Measurements from ENCODE around the gene INKA1.

INKA1 gene

DNA sequence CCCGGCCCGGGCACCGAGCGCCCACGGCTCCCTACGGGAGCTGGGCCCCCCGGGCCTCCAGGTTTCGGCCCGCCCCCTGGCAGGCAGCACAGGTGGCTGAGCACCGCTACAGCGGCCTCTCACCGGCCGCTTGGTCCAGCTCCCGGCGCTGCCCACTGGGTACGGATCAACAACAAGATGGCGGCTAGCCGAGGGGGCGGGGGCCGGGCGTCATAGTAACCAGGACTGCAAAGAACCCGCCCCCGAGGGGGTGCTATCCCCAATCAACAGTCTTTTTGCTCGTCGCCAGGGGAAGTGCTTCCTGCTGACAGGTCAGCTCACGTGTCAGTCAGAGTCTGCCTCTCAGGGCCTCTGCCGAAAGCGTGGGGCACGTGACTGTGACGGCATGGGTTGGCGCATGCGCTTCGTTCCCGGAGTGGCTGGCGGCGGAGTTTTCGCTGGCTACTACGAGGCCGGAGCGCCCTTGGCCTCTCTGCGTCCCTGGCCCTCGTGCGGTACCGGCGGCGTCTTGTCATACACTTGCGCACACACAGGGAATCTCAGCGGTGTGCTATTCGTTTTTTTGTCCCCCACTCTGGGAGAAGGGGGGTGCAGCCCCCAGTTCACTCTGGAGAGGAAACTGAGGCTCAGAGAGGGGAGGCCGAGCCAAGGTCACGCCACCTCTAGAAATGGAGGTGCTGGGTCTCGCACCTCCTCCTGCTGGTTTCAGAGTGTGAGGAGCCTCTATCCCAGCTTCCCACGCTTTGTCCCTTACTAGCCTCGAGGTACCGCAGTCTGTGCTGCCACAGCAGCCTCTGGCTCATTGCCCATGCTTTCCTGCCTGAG lies 16.5 kb upstream of the INKA1 start, which contains the start of gene IP6K1:
Gene IP6K1, minus strand, starts transcription at position 186 of the 825 bp plus-strand sequence. CDS start 38,502 bp downstream, outside the sequence.
- Histone ChIP-seq H2AFZ (ENCODE audit: low read length) (peak within 1 kb of the TSS; percentile 89), H2BK15ac (ENCODE audit: low read length) (peak within 1 kb of the TSS; percentile 1), H3K79me1 (ENCODE audit: low read depth, low read length) (peaks cover 1% of the 10 kb centered on the region), H3K4me1 (ENCODE audit: control insufficient read depth in 2 of 2, insufficient read depth in 1 of 2, low read depth in 1 of 2, low read length in 2 of 2) (peaks cover 11 to 12% of the 10 kb centered on the region in 2 donors), H2BK12ac (ENCODE audit: low read length) (no peak within 1 kb of the TSS), H4K8ac (ENCODE audit: low read depth, low read length) (peak within 1 kb of the TSS; percentile 5), H3K27ac (replicated peaks; ENCODE audit: low read length) (peak within 1 kb of the TSS; percentile 65), H3K9ac (ENCODE audit: low read depth, low read length, poor library complexity) (peak within 1 kb of the TSS; percentile 94), H3K9me3 (replicated peaks in 1 of 2; ENCODE audit: control insufficient read depth in 2 of 2, insufficient read depth in 1 of 2, low read depth in 1 of 2, low read length in 2 of 2) (no peaks in the 10 kb centered on the region), H2BK5ac (ENCODE audit: low read length) (no peak within 1 kb of the TSS), H3K4me3 (ENCODE audit: low read length in 2 of 2) (peak within 1 kb of the TSS; percentile 88 to 97), H2AK5ac (ENCODE audit: low read depth, low read length) (peak within 1 kb of the TSS; percentile 43), H4K91ac (ENCODE audit: low read depth, low read length, poor library complexity) (no peak within 1 kb of the TSS), H3K27me3 (ENCODE audit: control insufficient read depth in 3 of 3, insufficient read depth in 3 of 3, low read depth in 1 of 3, low read length in 3 of 3) (no peaks in the 10 kb centered on the region), H2BK120ac (ENCODE audit: low read depth, low read length) (no peak within 1 kb of the TSS), H3K23ac (ENCODE audit: low read depth, low read length, poor library complexity) (peak within 1 kb of the TSS; percentile 26), H3K4ac (ENCODE audit: low read length) (peak within 1 kb of the TSS; percentile 30), H3K14ac (ENCODE audit: low read length) (peak within 1 kb of the TSS; percentile 47), H3K18ac (ENCODE audit: low read length) (peak within 1 kb of the TSS; percentile 95), H3K4me2 (ENCODE audit: insufficient read depth, low read length, poor library complexity, severe bottlenecking) (peak within 1 kb of the TSS; percentile 75), H3K36me3 (replicated peaks in 1 of 2; ENCODE audit: control insufficient read depth in 2 of 2, insufficient read depth in 2 of 2, low read length in 2 of 2) (peaks cover 6 to 26% of the 10 kb centered on the region in 2 donors)
- no CpG with 5 or more reads among the region's 55 CpGs for WGBS, 2 donors (ENCODE audit: extremely low coverage in 2 of 2, insufficient read length in 2 of 2, insufficient replicate concordance in 1 of 2)
- DNase-seq (ENCODE audit: low spot score) = peak; percentile 100

DNA sequence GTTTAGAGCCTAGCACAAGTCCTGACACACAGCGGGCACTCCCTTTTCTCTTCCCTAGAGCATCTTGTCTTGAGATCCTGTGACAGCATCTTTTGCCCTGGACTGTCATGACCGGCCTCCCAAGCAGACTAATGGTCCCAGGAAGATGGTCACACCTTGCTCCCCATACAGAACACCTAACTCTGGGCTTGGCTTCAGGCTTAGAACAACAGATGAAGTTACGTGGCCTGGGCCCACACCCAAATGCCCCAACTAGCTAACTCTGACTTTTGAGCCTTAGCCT lies 15.9 kb upstream of the INKA1 start:
- peak overlapping the region; percentile 84 for H2AFZ ChIP-seq (ENCODE audit: low read length)
- H3K4me3 ChIP-seq (ENCODE audit: low read length in 2 of 2) = peak overlapping the region; percentile 73 to 97
- H2BK120ac ChIP-seq (ENCODE audit: low read depth, low read length) = no peak overlapping the region
- H3K79me1 ChIP-seq (ENCODE audit: low read depth, low read length) = no peaks in the 10 kb centered on the region
- no peak overlapping the region for H3K4ac ChIP-seq (ENCODE audit: low read length)
- no peaks in the 10 kb centered on the region for H3K9me3 ChIP-seq (replicated peaks in 1 of 2; ENCODE audit: control insufficient read depth in 2 of 2, insufficient read depth in 1 of 2, low read depth in 1 of 2, low read length in 2 of 2)
- no peak overlapping the region for H3K23ac ChIP-seq (ENCODE audit: low read depth, low read length, poor library complexity)
- H2BK12ac ChIP-seq (ENCODE audit: low read length) = no peak overlapping the region
- WGBS, 2 donors (ENCODE audit: extremely low coverage in 2 of 2, insufficient read length in 2 of 2, insufficient replicate concordance in 1 of 2) = no CpG with 5 or more reads among the region's 3 CpGs
- H3K18ac ChIP-seq (ENCODE audit: low read length) = no peak overlapping the region
- H3K36me3 ChIP-seq (replicated peaks in 1 of 2; ENCODE audit: control insufficient read depth in 2 of 2, insufficient read depth in 2 of 2, low read length in 2 of 2) = peaks cover 5 to 21% of the 10 kb centered on the region in 2 donors
- H3K27ac ChIP-seq (replicated peaks; ENCODE audit: low read length) = no peak overlapping the region
- no peak overlapping the region for H3K9ac ChIP-seq (ENCODE audit: low read depth, low read length, poor library complexity)
- H3K4me1 ChIP-seq (ENCODE audit: control insufficient read depth in 2 of 2, insufficient read depth in 1 of 2, low read depth in 1 of 2, low read length in 2 of 2) = peaks cover 11% of the 10 kb centered on the region in 2 donors
- no peak overlapping the region for H2BK5ac ChIP-seq (ENCODE audit: low read length)
- H3K27me3 ChIP-seq (ENCODE audit: control insufficient read depth in 3 of 3, insufficient read depth in 3 of 3, low read depth in 1 of 3, low read length in 3 of 3) = no peaks in the 10 kb centered on the region
- H4K91ac ChIP-seq (ENCODE audit: low read depth, low read length, poor library complexity) = no peak overlapping the region
- peak overlapping the region; percentile 43 for H2AK5ac ChIP-seq (ENCODE audit: low read depth, low read length)
- no peak for DNase-seq (ENCODE audit: low spot score)
- H3K14ac ChIP-seq (ENCODE audit: low read length) = no peak overlapping the region
- H3K4me2 ChIP-seq (ENCODE audit: insufficient read depth, low read length, poor library complexity, severe bottlenecking) = no peak overlapping the region
- H4K8ac ChIP-seq (ENCODE audit: low read depth, low read length) = no peak overlapping the region
- H2BK15ac ChIP-seq (ENCODE audit: low read length) = peak overlapping the region; percentile 1

DNA sequence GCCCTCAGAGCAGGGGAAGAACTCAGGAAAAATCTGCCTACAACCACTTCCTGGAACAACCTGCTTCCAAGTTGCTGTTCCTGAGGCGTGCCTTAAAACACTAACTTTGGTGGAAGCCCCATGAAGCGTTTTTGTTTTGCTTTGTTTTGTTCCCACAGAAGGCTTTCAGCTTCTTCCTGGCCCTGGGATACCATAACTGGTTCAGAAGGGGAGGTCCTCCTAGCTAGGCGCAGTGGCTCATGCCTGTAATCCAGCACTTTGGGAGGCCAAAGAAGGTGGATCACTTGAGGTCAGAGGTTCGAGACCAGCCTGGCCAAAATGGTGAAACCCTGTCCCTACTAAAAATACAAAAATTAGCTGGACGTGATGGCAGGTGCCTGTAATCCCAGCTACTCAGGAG lies 15.5 kb upstream of the INKA1 start:
- no CpG with 5 or more reads among the region's 5 CpGs for WGBS, 2 donors (ENCODE audit: extremely low coverage in 2 of 2, insufficient read length in 2 of 2, insufficient replicate concordance in 1 of 2)

DNA sequence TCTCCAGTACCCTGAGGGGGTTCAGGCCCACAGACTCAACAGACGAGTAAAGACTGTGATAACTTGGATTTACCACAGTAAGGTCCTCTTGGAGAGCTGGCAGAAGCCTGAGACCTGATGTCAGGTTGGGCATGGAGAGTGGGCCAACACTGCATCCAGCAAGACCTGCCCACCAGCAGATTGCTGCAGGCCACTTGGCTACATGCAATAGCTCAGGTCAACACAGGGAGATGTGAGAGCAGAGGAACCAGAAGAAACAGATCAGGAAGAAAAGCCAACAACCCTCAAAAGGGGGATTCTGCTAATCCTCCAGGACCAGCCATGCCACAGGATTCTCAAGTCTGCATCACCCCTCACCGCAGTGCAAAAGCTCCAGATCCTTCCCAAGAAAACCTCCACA lies 15.0 kb upstream of the INKA1 start:
- no peak overlapping the region for H3K23ac ChIP-seq (ENCODE audit: low read depth, low read length, poor library complexity)
- H3K14ac ChIP-seq (ENCODE audit: low read length) = no peak overlapping the region
- H4K8ac ChIP-seq (ENCODE audit: low read depth, low read length) = no peak overlapping the region
- peaks cover 0 to 7% (median 0%) of the 10 kb centered on the region in 3 experiments for H3K27me3 ChIP-seq (ENCODE audit: control insufficient read depth in 3 of 3, insufficient read depth in 3 of 3, low read depth in 1 of 3, low read length in 3 of 3)
- H2BK15ac ChIP-seq (ENCODE audit: low read length) = no peak overlapping the region
- H3K79me1 ChIP-seq (ENCODE audit: low read depth, low read length) = no peaks in the 10 kb centered on the region
- no peak for DNase-seq (ENCODE audit: low spot score)
- H3K36me3 ChIP-seq (replicated peaks in 1 of 2; ENCODE audit: control insufficient read depth in 2 of 2, insufficient read depth in 2 of 2, low read length in 2 of 2) = peaks cover 2 to 14% of the 10 kb centered on the region in 2 donors
- H2BK5ac ChIP-seq (ENCODE audit: low read length) = no peak overlapping the region
- WGBS, 2 donors (ENCODE audit: extremely low coverage in 2 of 2, insufficient read length in 2 of 2, insufficient replicate concordance in 1 of 2) = no CpG with 5 or more reads among the region's 2 CpGs
- peaks cover 11% of the 10 kb centered on the region in 2 donors for H3K4me1 ChIP-seq (ENCODE audit: control insufficient read depth in 2 of 2, insufficient read depth in 1 of 2, low read depth in 1 of 2, low read length in 2 of 2)
- no peak overlapping the region for H3K4ac ChIP-seq (ENCODE audit: low read length)
- H4K91ac ChIP-seq (ENCODE audit: low read depth, low read length, poor library complexity) = no peak overlapping the region
- H2BK12ac ChIP-seq (ENCODE audit: low read length) = peak overlapping the region; percentile 77
- H3K4me2 ChIP-seq (ENCODE audit: insufficient read depth, low read length, poor library complexity, severe bottlenecking) = no peak overlapping the region
- H2AFZ ChIP-seq (ENCODE audit: low read length) = no peak overlapping the region
- no peak overlapping the region for H2BK120ac ChIP-seq (ENCODE audit: low read depth, low read length)
- no peak overlapping the region for H3K4me3 ChIP-seq (ENCODE audit: low read length in 2 of 2)
- no peak overlapping the region for H3K27ac ChIP-seq (replicated peaks; ENCODE audit: low read length)
- peak overlapping the region; percentile 67 for H2AK5ac ChIP-seq (ENCODE audit: low read depth, low read length)
- peak overlapping the region; percentile 63 for H3K9ac ChIP-seq (ENCODE audit: low read depth, low read length, poor library complexity)
- no peak overlapping the region for H3K18ac ChIP-seq (ENCODE audit: low read length)
- no peaks in the 10 kb centered on the region for H3K9me3 ChIP-seq (replicated peaks in 1 of 2; ENCODE audit: control insufficient read depth in 2 of 2, insufficient read depth in 1 of 2, low read depth in 1 of 2, low read length in 2 of 2)

More for the DNA sequence above, 15.5 kb upstream of the INKA1 start:
- Histone ChIP-seq H3K14ac (ENCODE audit: low read length) (no peak overlapping the region), H3K4me3 (ENCODE audit: low read length in 2 of 2) (no peak overlapping the region), H3K27ac (replicated peaks; ENCODE audit: low read length) (no peak overlapping the region), H2BK12ac (ENCODE audit: low read length) (no peak overlapping the region), H3K36me3 (replicated peaks in 1 of 2; ENCODE audit: control insufficient read depth in 2 of 2, insufficient read depth in 2 of 2, low read length in 2 of 2) (peaks cover 2 to 17% of the 10 kb centered on the region in 2 donors), H4K91ac (ENCODE audit: low read depth, low read length, poor library complexity) (no peak overlapping the region), H3K9ac (ENCODE audit: low read depth, low read length, poor library complexity) (no peak overlapping the region), H4K8ac (ENCODE audit: low read depth, low read length) (no peak overlapping the region), H3K23ac (ENCODE audit: low read depth, low read length, poor library complexity) (no peak overlapping the region), H3K18ac (ENCODE audit: low read length) (no peak overlapping the region), H2AK5ac (ENCODE audit: low read depth, low read length) (no peak overlapping the region), H2AFZ (ENCODE audit: low read length) (no peak overlapping the region), H3K79me1 (ENCODE audit: low read depth, low read length) (no peaks in the 10 kb centered on the region), H3K4me1 (ENCODE audit: control insufficient read depth in 2 of 2, insufficient read depth in 1 of 2, low read depth in 1 of 2, low read length in 2 of 2) (peaks cover 11% of the 10 kb centered on the region in 2 donors), H3K4me2 (ENCODE audit: insufficient read depth, low read length, poor library complexity, severe bottlenecking) (no peak overlapping the region), H2BK15ac (ENCODE audit: low read length) (no peak overlapping the region), H3K9me3 (replicated peaks in 1 of 2; ENCODE audit: control insufficient read depth in 2 of 2, insufficient read depth in 1 of 2, low read depth in 1 of 2, low read length in 2 of 2) (no peaks in the 10 kb centered on the region), H3K27me3 (ENCODE audit: control insufficient read depth in 3 of 3, insufficient read depth in 3 of 3, low read depth in 1 of 3, low read length in 3 of 3) (peaks cover 0 to 2% (median 0%) of the 10 kb centered on the region in 3 experiments), H2BK5ac (ENCODE audit: low read length) (no peak overlapping the region), H2BK120ac (ENCODE audit: low read depth, low read length) (no peak overlapping the region), H3K4ac (ENCODE audit: low read length) (no peak overlapping the region)
- DNase-seq (ENCODE audit: low spot score) = no peak
